ENCODE results near the gene INHBE.
"Not testable (repeated sequence)": the region's sequence is repeated elsewhere in the genome, so short reads cannot be mapped to it uniquely, and the experiment has no call there.

The INHBE gene

GRCh38 chr12:57454566-57455373 is at the start of gene INHBE:
Gene INHBE, plus strand, starts transcription at chr12:57455307. Its CDS starts 230 bp downstream, at chr12:57455537.
- DNase-seq = no peak

- DNase-seq = no peak
Observed at GRCh38 chr12:57410534-57410933, 44.6 kb upstream of the INHBE start.

- DNase-seq = not testable (repeated sequence)
Observed at GRCh38 chr12:57414160-57414559, 40.9 kb upstream of the INHBE start.

GRCh38 chr12:57415088-57415487 is 40.0 kb upstream of the INHBE start:
- no peak for DNase-seq

- DNase-seq = no peak
Observed at GRCh38 chr12:57416039-57416996, 38.8 kb upstream of the INHBE start.

- no peak for DNase-seq
Observed at GRCh38 chr12:57418255-57418654, 36.9 kb upstream of the INHBE start.

GRCh38 chr12:57419495-57419894 is 35.6 kb upstream of the INHBE start:
- DNase-seq = no peak

- DNase-seq = no peak
Observed at GRCh38 chr12:57420482-57420881, 34.6 kb upstream of the INHBE start.

GRCh38 chr12:57426948-57427347 is 28.2 kb upstream of the INHBE start:
- DNase-seq = not testable (repeated sequence)

GRCh38 chr12:57428965-57429364 is 26.1 kb upstream of the INHBE start:
- DNase-seq = no peak

- DNase-seq = no peak
Observed at GRCh38 chr12:57429473-57430111, 25.5 kb upstream of the INHBE start.

GRCh38 chr12:57430112-57430930 is 24.8 kb upstream of the INHBE start:
- DNase-seq = peak; percentile 27 to 37

- DNase-seq = peak; percentile 92 to 93
Observed at GRCh38 chr12:57430931-57431566, 24.1 kb upstream of the INHBE start, which contains the start of gene R3HDM2. Gene R3HDM2, minus strand, starts transcription at chr12:57431043. Its CDS starts 120,615 bp downstream, at chr12:57310428.

- no peak for DNase-seq
Observed at GRCh38 chr12:57431654-57432188, 23.4 kb upstream of the INHBE start.

- no peak for DNase-seq
Observed at GRCh38 chr12:57433370-57433769, 21.7 kb upstream of the INHBE start.

- DNase-seq = no peak
Observed at GRCh38 chr12:57434517-57435223, 20.4 kb upstream of the INHBE start, which contains the start of gene INHBC. Gene INHBC, plus strand, starts transcription at chr12:57434784. Its CDS starts 103 bp downstream, at chr12:57434887.

GRCh38 chr12:57435293-57435692 is 19.8 kb upstream of the INHBE start:
- no peak for DNase-seq

- DNase-seq = no peak
Observed at GRCh38 chr12:57438400-57438799, 16.7 kb upstream of the INHBE start.

GRCh38 chr12:57439762-57440266 is 15.3 kb upstream of the INHBE start:
- DNase-seq = no peak

- DNase-seq = not testable (repeated sequence)
Observed at GRCh38 chr12:57441393-57441792, 13.7 kb upstream of the INHBE start.

Data from activated CD4-positive, alpha-beta T cell treated with anti-CD3 and anti-CD28 coated beads, Interleukin-2, amount 50 U/mL, for 4 hours (primary cell).